Suprapubic skin (tissue), 4 donors: ENCODE measurements around the gene UFSP1.

ENCODE experiments used
- CTCF ChIP-seq, 2 donors: fragments of 200-600 bp in 1 of 2; fragments of 450-650 bp in 1 of 2; sonication (generic) in 1 of 2; IDR thresholded peaks; one replicate each; pipeline ENCODE4 v1.5.1; 2016 to 2019; ENCODE audit warnings: antibody characterized with exemption in 2 of 2, mild to moderate bottlenecking in 1 of 2, moderate library complexity in 1 of 2
- EP300 ChIP-seq: sonication (generic); formaldehyde crosslinking; IDR thresholded peaks from one replicate; pipeline ENCODE4 v1.6.1; 2017; ENCODE audit warnings: antibody characterized with exemption
- POLR2A ChIP-seq, 2 donors: fragments of 450-650 bp; IDR thresholded peaks; one replicate each; pipeline ENCODE4 v1.6.1; 2017; ENCODE audit warnings: antibody characterized with exemption in 2 of 2, mild to moderate bottlenecking in 2 of 2, moderate library complexity in 2 of 2
- POLR2AphosphoS5 ChIP-seq, 3 donors: sonication (generic); formaldehyde crosslinking; IDR thresholded peaks; one replicate each; pipeline ENCODE4 v1.6.1; 2017; ENCODE audit warnings: antibody characterized with exemption in 3 of 3

- TF ChIP-seq CTCF (IDR thresholded peaks at IDR 0.05) (no peak), POLR2AphosphoS5 (IDR thresholded peaks at IDR 0.05) (no peak), POLR2A (IDR thresholded peaks at IDR 0.05) (no peak), EP300 (no peak)
Observed at GRCh38 chr7:100865938-100866728, 23.4 kb downstream of the UFSP1 start.
